ENCODE data around the gene ZNF483. TPM values are rescaled to one million over a fixed set of nuclear protein-coding genes. Genes with fewer than 3 reads are reported as not detected.
"Not testable (repeated sequence)": the region's sequence is repeated elsewhere in the genome, so short reads cannot be mapped to it uniquely, and the experiment has no call there.

The ZNF483 gene
- total RNA-seq, 3 donors from 2014 or later, result 5.9 to 24.9 (median 16.4) TPM

DNA sequence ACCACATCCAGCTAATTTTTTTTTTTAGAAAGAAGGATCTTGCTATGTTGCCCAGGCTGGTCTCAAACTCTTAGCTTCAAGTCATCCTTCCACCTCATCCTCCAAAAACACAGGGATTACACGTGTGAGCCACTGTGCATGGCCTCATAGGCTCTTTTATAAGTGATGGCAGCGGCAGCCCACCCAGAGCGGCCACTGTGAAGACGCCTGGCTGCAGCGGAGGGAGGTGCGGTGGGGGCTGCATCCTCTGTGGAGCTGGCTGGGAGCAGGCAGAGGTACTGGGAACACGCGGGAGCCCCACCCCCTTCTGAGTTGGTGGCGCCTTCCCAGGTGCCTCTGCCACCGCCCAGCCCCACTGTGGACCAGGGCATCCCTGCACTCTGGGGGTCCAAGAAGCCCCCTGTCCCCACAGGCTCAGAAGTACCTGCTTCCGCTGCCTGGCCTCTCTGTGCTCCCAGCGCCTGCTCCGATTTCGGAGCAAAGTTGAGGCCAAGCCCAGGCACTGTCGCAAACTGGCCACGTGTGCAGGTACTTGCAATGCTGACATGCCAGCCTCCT, 23.9 kb upstream of the ZNF483 start:
- DNase-seq (ENCODE audit: low spot score in 2 of 2), result no peak
- H3K4me3 ChIP-seq, result no peak overlapping the region
- no peaks in the 10 kb centered on the region for H3K27me3 ChIP-seq
- no peaks in the 10 kb centered on the region for H3K4me1 ChIP-seq
- H3K36me3 ChIP-seq, result no peaks in the 10 kb centered on the region
- H3K27ac ChIP-seq, result no peak overlapping the region
- H3K9me3 ChIP-seq, result no peaks in the 10 kb centered on the region
- intact Hi-C loops (cut with DNase I; ENCODE audit: low total_unique reads), result no loop called here
- TF ChIP-seq POLR2A (IDR thresholded peaks at IDR 0.05) (no peak), POLR2AphosphoS5 (IDR thresholded peaks at IDR 0.05) (no peak), CTCF (IDR thresholded peaks at IDR 0.05) (no peak)

GRCh38 chr9:111501648-111502047, 23.3 kb upstream of the ZNF483 start:
- intact Hi-C loops (cut with DNase I; ENCODE audit: low total_unique reads), result no loop called here
- TF ChIP-seq POLR2AphosphoS5 (IDR thresholded peaks at IDR 0.05), result no peak
- no peak for TF ChIP-seq CTCF (IDR thresholded peaks at IDR 0.05)
- no peak for TF ChIP-seq POLR2A (IDR thresholded peaks at IDR 0.05)
- H3K36me3 ChIP-seq, result no peaks in the 10 kb centered on the region
- no peak overlapping the region for H3K27ac ChIP-seq
- no peaks in the 10 kb centered on the region for H3K4me1 ChIP-seq
- no peaks in the 10 kb centered on the region for H3K9me3 ChIP-seq
- no peaks in the 10 kb centered on the region for H3K27me3 ChIP-seq
- H3K4me3 ChIP-seq, result no peak overlapping the region
- no peak for DNase-seq (ENCODE audit: low spot score in 2 of 2)

- Histone ChIP-seq H3K4me3 (no peak overlapping the region), H3K27ac (no peak overlapping the region), H3K9me3 (no peaks in the 10 kb centered on the region), H3K4me1 (no peaks in the 10 kb centered on the region), H3K36me3 (no peaks in the 10 kb centered on the region), H3K27me3 (no peaks in the 10 kb centered on the region)
- intact Hi-C loops (cut with DNase I; ENCODE audit: low total_unique reads), result no loop called here
- TF ChIP-seq POLR2A (IDR thresholded peaks at IDR 0.05) (no peak), POLR2AphosphoS5 (IDR thresholded peaks at IDR 0.05) (no peak), CTCF (IDR thresholded peaks at IDR 0.05) (no peak)
- DNase-seq (ENCODE audit: low spot score in 2 of 2), result no peak
Measured at GRCh38 chr9:111502506-111502905, 22.5 kb upstream of the ZNF483 start.

DNA sequence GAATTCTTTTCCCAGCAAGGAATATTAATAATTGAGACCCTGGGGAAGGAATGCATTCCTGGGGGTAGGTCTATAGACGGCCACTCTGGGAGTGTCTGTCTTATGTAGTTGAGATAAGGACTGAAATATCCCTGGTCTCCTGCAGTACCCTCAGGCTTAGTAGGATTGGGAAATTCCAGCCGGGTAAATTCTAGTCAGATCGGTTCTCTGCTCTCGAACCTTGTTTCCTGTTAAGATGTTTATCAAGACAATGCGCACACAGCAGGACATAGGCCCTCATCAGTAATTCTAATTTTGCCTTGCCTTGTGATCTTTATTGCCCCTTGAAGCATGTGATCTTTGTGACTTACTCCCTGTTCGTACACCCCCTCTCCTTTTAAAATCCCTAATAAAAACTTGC, 13.4 kb upstream of the ZNF483 start:
- not testable (repeated sequence) for H3K27ac ChIP-seq; H3K9me3 ChIP-seq; H3K4me1 ChIP-seq; H3K4me3 ChIP-seq; H3K27me3 ChIP-seq; DNase-seq (ENCODE audit: low spot score in 2 of 2); H3K36me3 ChIP-seq
- intact Hi-C loops (cut with DNase I; ENCODE audit: low total_unique reads), result loop anchor here (2.0 kb wide), 1 partner anchor 47 kb away; no protein-coding TSS in a partner anchor

DNA sequence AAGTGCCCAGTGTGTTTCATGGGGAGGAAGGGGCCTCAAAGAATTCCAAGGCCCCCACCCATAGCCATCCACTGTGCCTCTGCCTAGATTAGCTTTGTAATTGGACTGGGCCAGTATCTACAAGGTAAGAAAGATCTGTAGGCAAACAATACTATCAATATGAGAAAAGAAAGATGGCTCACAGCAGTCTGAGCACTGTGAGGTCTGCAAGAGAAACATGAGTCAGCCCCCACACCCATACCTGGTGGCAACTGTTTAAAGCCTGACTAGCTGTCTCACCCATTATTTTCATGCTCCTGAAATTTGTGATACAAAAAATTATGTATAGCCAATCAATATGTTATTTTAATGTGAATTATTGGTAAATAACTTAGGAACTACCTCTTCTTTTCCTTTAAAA, 10.0 kb upstream of the ZNF483 start:
- Histone ChIP-seq H3K27ac (no peak overlapping the region), H3K36me3 (no peaks in the 10 kb centered on the region)

More for the DNA sequence above, 10.0 kb upstream of the ZNF483 start:
- intact Hi-C loops (cut with DNase I; ENCODE audit: low total_unique reads), result no loop called here
- no peak overlapping the region for H3K4me3 ChIP-seq
- H3K4me1 ChIP-seq, result no peaks in the 10 kb centered on the region
- no peaks in the 10 kb centered on the region for H3K27me3 ChIP-seq
- no peak for TF ChIP-seq POLR2AphosphoS5 (IDR thresholded peaks at IDR 0.05)
- TF ChIP-seq CTCF (IDR thresholded peaks at IDR 0.05), result no peak
- no peak for TF ChIP-seq POLR2A (IDR thresholded peaks at IDR 0.05)
- no peaks in the 10 kb centered on the region for H3K9me3 ChIP-seq
- no peak for DNase-seq (ENCODE audit: low spot score in 2 of 2)

Data from breast epithelium (tissue), 4 donors.